ENCODE results near the gene TSPAN10.

The TSPAN10 gene

GRCh38 chr17:81690549-81690948 lies 53.6 kb downstream of the TSPAN10 start:
- DNase-seq, result no peak

DNA sequence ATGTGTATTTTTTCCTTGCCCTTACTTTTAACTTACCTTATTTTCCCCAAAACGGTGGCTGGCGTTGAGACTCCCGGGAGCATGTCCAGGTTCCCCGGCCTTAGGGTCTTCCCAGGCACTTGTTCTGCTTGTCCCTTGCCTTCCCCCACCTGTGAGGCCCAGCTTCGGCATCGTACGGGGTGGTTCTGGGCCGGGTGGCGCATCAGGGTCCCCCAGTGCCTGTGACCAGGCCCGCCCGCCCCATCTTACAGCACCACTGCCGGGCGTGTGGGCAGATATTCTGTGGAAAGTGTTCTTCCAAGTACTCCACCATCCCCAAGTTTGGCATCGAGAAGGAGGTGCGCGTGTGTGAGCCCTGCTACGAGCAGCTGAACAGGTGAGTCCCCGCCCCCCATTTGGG lies 54.2 kb downstream of the TSPAN10 start:
- no peak for DNase-seq

DNA sequence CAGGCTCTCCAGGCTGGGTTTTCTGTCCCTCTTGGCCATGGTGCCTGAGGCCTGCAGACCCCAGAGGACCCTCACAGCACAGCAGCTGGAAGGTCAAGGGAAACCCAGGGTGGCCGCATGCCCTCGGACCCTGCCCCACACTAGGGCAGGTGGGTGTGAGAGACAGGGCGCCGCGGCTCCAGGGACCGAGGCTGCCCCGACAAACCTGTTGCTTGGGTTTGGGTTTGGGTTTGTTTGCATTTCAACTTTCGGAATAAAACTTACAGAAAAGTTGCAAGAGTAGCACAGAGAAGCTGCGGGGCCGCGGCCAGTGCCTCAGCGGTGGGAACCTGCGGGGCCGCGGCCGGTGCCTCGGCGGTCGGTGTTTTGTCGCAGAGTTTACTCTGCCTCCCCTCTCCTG lies 54.6 kb downstream of the TSPAN10 start:
- no peak for DNase-seq

DNA sequence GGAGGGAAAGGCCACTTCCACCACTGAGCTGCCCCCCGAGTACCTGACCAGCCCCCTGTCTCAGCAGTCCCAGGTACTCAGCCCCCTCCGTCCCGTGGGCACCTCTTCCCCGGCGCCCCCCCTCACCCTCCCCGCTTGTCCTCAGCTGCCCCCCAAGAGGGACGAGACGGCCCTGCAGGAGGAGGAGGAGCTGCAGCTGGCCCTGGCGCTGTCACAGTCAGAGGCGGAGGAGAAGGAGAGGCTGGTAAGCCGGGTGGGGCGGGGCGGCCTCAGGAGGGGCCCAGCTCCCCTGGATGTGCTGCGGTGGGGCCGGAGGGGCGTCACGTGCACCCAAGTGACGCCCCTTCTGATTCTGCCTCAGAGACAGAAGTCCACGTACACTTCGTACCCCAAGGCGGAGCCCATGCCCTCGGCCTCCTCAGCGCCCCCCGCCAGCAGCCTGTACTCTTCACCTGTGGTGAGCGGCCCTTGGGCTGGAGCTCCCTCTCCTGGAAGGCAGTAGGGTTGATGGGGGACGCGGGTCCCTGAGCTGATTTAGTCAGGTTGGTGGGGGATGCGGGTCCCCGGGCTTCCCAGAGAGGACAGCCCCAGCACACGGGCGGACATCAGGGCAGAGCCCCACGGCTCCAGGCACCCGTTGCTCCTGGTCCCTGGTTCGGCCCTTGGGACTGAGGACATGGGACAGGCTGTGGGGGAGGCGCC lies 56.7 kb downstream of the TSPAN10 start:
- DNase-seq, result no peak

GRCh38 chr17:81694810-81695209 lies 57.8 kb downstream of the TSPAN10 start:
- DNase-seq, result no peak

- DNase-seq, result no peak
Observed at GRCh38 chr17:81695211-81695610, 58.2 kb downstream of the TSPAN10 start.

- no peak for DNase-seq
Observed at GRCh38 chr17:81695801-81696200, 58.8 kb downstream of the TSPAN10 start.

GRCh38 chr17:81696218-81696941 lies 59.4 kb downstream of the TSPAN10 start:
- no peak for DNase-seq

DNA sequence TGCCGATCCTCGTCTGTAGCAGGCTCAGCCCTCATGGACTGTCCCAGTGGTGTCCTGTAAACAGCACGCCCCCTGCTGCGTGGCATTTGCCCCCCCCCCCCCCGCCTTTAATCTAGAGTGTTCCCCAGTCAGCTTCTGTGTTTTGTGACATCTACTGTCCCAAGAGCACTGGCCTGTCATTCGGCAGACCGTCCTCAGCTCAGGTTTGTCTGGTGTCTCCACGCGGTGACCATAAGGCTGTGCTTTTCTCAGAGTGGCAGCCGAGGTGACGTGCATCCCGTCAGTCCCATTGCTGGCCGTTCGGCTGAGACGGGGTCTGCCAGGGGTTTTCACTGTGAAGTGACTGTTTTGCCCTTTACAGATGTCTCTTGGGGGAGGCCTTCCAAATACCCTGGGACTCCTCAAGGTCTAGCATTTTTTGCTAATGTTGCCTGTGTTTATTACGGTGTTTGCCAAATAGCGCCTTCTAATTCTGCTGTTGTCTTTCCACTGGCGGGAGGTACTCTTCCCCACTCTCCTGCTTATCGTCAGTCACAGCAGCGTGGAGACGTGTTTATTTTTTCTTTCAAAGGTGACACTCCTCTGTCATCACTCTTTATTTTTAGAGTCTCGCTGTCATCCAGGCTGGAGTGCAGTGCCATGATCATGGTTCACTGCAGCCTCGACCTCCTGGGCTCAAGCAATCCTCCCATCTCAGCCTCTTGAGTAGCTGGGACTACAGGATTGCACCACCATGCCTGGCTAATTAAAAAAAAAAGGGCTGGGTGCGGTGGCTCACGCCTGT lies 60.5 kb downstream of the TSPAN10 start:
- DNase-seq, result no peak
